Ascending aorta (tissue), 2 donors: ENCODE data around the gene ATF6B. TPM values are rescaled to one million over a fixed set of nuclear protein-coding genes. Genes with fewer than 3 reads are reported as not detected.
A peak's percentile ranks its signal among the peaks of the same experiment; 100 is the strongest.

ENCODE experiments used
- DNase-seq, 2 donors: peaks; one replicate each; pipeline ENCODE4 v3.0.0-alpha.2; 2019; ENCODE audit warnings: low spot score in 2 of 2
- H3K27ac ChIP-seq, 2 donors: fragments of 200-600 bp; sonication (generic); one replicate each; pipeline ENCODE4 v1.5.1; 2016 to 2017; ENCODE audit warnings: mild to moderate bottlenecking in 1 of 2
- H3K27me3 ChIP-seq: fragments of 200-600 bp; sonication (generic); one replicate; pipeline ENCODE4 v1.5.1; 2017
- H3K36me3 ChIP-seq, 2 donors: fragments of 200-600 bp; sonication (generic); one replicate each; pipeline ENCODE4 v1.5.1; 2016
- H3K4me1 ChIP-seq, 2 donors: fragments of 200-600 bp; sonication (generic); one replicate each; pipeline ENCODE4 v1.5.1; 2016 to 2017; ENCODE audit warnings: mild to moderate bottlenecking in 1 of 2
- H3K4me3 ChIP-seq, 2 donors: fragments of 200-600 bp; sonication (generic); one replicate each; pipeline ENCODE4 v1.5.1; 2016 to 2017; ENCODE audit warnings: mild to moderate bottlenecking in 1 of 2
- H3K9me3 ChIP-seq, 2 donors: fragments of 200-600 bp; sonication (generic); one replicate each; pipeline ENCODE4 v1.5.1; 2016
- CTCF ChIP-seq, 3 experiments: fragments of 200-600 bp in 2 of 3; fragments of 450-650 bp in 1 of 3; sonication (generic) in 2 of 3; IDR thresholded peaks; one replicate each; pipeline ENCODE4 v1.5.1; 2016 to 2019; ENCODE audit warnings: antibody characterized with exemption in 3 of 3, mild to moderate bottlenecking in 1 of 3, moderate library complexity in 1 of 3
- intact Hi-C: fragments of 100-400 bp; cut with DNase I; formaldehyde crosslinking; loops from one replicate; pipeline ENCODE4 v1.15.1; 2023
- total RNA-seq: library from RNA; depleted of rRNA; stranded (reverse); fragments of >200 nt; gene quantifications from one replicate; pipeline ENCODE4 v1.1.0, GENCODE V29; 2016

The ATF6B gene
- total RNA-seq, 1 donor from 2014 or later: 123 TPM

- Histone ChIP-seq H3K36me3 (peaks cover 5 to 13% of the 10 kb centered on the region in 2 donors), H3K27ac (peak overlapping the region; percentile 68 to 81), H3K4me3 (no peak overlapping the region), H3K9me3 (no peaks in the 10 kb centered on the region), H3K4me1 (peaks cover 14 to 52% of the 10 kb centered on the region in 2 donors), H3K27me3 (no peaks in the 10 kb centered on the region)
- intact Hi-C loops: loop anchor here (1.0 kb wide), 1 partner anchor 23 kb away; no protein-coding TSS in a partner anchor
- TF ChIP-seq CTCF (IDR thresholded peaks at IDR 0.05): no peak
- no peak for DNase-seq
Observed at GRCh38 chr6:32111424-32112066, 16.5 kb downstream of the ATF6B start.

DNA sequence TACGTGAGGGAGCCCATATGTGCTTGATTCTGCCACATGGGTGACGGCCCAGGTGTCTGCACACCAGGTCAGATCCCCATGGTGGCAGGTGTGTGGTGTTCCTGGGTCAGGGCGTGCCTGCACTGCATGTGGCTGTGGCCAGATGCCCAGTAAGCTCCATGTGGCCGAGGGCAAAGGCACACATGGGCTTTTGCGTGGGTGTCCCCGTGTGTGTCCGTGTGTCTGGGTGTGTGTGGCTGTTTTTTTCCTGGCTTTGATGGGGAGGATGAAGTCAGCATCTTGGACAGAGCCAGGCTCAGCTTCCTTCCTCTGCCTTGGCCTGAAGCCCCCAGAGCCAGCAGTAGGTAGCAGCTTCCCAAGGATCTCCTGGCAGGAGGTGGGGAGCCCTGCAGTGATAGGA, 17.4 kb downstream of the ATF6B start:
- H3K4me3 ChIP-seq: no peak overlapping the region
- no peak for TF ChIP-seq CTCF (IDR thresholded peaks at IDR 0.05)
- intact Hi-C loops: loop anchor here (1.0 kb wide), 1 partner anchor 22 kb away; no protein-coding TSS in a partner anchor
- H3K27me3 ChIP-seq: no peaks in the 10 kb centered on the region
- H3K4me1 ChIP-seq: peaks cover 14 to 59% of the 10 kb centered on the region in 2 donors
- H3K36me3 ChIP-seq: peaks cover 0 to 3% of the 10 kb centered on the region in 2 donors
- no peaks in the 10 kb centered on the region for H3K9me3 ChIP-seq
- peak overlapping the region; percentile 68 to 81 for H3K27ac ChIP-seq
- no peak for DNase-seq

GRCh38 chr6:32109765-32110160, 18.3 kb downstream of the ATF6B start:
- Histone ChIP-seq H3K9me3 (no peaks in the 10 kb centered on the region), H3K4me1 (peaks cover 14 to 61% of the 10 kb centered on the region in 2 donors), H3K27me3 (no peaks in the 10 kb centered on the region), H3K27ac (peak overlapping the region; percentile 68 to 81), H3K36me3 (no peaks in the 10 kb centered on the region), H3K4me3 (no peak overlapping the region)
- DNase-seq: no peak
- no peak for TF ChIP-seq CTCF (IDR thresholded peaks at IDR 0.05)
- intact Hi-C loops: no loop called here

DNA sequence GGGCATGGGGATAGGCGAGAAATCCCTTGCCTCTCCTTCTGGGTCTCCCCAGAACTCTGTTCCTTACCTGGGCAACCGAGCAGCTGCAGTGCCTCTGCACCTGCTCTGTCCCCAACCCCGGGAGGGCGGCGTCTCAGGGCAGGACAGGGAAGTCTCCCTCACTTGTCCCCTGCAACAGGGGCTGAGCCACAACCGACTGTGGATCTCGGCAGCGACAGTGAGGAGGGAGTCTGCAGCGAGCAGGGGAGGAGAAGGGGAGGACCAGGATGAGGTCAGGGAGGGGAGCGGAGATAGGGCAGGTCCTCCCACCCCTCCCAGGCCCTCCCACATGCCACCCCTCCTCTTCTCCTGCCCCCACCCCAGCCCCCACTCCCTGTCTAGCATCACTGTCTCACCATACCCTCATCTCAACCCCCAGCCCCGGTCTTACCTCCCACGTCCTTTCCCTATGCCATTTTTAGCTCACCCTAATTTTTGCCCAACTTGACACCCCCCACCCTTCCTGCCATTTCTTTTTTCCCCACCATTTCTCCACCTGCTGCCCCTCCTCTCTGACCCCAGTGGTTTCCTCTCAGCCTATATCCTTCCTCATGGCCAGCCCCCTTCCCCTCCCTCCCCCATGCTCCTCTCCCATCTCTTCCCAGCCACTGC, 18.8 kb downstream of the ATF6B start, which contains the start of gene TNXB:
TNXB (minus strand) TSS at position 225 of the 651 bp plus-strand sequence. CDS start 11,140 bp downstream, outside the sequence.
- Histone ChIP-seq H3K4me1 (peaks cover 14 to 59% of the 10 kb centered on the region in 2 donors), H3K4me3 (peak within 1 kb of the TSS; percentile 42 to 58)
- DNase-seq: no peak

GRCh38 chr6:32108727-32109113, 19.3 kb downstream of the ATF6B start:
- Histone ChIP-seq H3K36me3 (no peaks in the 10 kb centered on the region), H3K4me3 (peak overlapping the region; percentile 42 to 58), H3K9me3 (no peaks in the 10 kb centered on the region), H3K4me1 (peaks cover 14 to 57% of the 10 kb centered on the region in 2 donors), H3K27ac (peak overlapping the region; percentile 68 to 81), H3K27me3 (no peaks in the 10 kb centered on the region)
- DNase-seq: no peak
- TF ChIP-seq CTCF (IDR thresholded peaks at IDR 0.05): no peak
- intact Hi-C loops: loop anchor here (1.0 kb wide), 1 partner anchor 15 kb away; no protein-coding TSS in a partner anchor

More for the DNA sequence above, 18.8 kb downstream of the ATF6B start, which contains the start of gene TNXB:
- intact Hi-C loops: no loop called here
- Histone ChIP-seq H3K36me3 (no peaks in the 10 kb centered on the region), H3K27me3 (no peaks in the 10 kb centered on the region), H3K27ac (peak within 1 kb of the TSS; percentile 68 to 81), H3K9me3 (no peaks in the 10 kb centered on the region)
- TF ChIP-seq CTCF (IDR thresholded peaks at IDR 0.05): no peak
